ENCODE results near the gene RHOF.

RHOF gene

DNA sequence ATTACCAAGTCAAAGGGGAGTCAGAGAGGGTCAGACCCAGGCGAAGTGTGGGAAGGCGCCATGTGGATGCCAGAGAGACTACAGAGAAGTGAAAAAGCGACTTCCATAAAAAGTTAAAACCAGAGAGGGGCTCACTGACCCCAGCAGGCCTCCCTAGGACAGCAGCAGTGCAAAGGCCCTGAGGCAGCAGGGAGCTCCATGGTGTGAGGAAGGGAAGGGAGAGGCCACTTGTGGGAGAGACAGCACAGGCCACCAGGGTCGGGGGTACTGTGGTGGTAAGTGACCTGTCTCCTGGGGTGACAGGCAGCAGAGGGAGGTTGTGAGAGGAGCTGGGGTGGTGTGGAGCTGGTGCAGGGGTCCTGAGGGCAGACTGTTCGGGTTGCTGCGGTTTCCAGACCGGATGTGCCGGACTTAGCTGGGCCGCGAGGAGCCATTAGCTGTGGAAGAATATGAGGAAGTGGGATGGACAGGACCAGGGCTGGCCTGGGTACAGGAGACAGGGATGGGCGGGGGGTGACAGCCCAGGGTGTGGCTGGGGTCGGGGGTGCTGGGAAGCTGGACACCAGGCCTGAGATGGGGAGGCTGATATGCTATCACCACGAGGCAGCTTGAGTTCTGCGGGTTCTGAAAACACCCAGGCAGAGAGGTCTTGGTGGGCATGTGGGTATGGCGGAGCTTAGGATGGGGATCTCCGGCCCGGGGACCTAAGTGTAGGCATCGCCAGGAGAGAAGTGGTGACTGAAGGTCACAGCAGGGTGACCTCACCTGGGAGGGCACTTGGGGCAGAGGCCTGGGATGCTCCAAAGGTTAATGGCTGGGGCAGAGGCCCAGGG, 33.0 kb upstream of the RHOF start:
- Histone ChIP-seq H3K27ac (no peak overlapping the region), H3K4me3 (IDR thresholded peaks at IDR 0.05; ENCODE audit: insufficient read depth, low read depth, low read length) (no peak overlapping the region), H3K79me2 (ENCODE audit: insufficient read depth, low read depth) (no peaks in the 10 kb centered on the region), H3K36me3 (ENCODE audit: insufficient read depth) (no peaks in the 10 kb centered on the region), H3K9ac (no peak overlapping the region), H3K4me1 (ENCODE audit: low read depth, poor library complexity, severe bottlenecking) (no peaks in the 10 kb centered on the region), H4K20me1 (ENCODE audit: insufficient read depth) (no peaks in the 10 kb centered on the region), H2AFZ (ENCODE audit: low read depth) (no peak overlapping the region), H3K4me2 (no peak overlapping the region), H3K27me3 (ENCODE audit: insufficient read depth, low read depth) (no peaks in the 10 kb centered on the region)
- TF ChIP-seq, protein P1, sequence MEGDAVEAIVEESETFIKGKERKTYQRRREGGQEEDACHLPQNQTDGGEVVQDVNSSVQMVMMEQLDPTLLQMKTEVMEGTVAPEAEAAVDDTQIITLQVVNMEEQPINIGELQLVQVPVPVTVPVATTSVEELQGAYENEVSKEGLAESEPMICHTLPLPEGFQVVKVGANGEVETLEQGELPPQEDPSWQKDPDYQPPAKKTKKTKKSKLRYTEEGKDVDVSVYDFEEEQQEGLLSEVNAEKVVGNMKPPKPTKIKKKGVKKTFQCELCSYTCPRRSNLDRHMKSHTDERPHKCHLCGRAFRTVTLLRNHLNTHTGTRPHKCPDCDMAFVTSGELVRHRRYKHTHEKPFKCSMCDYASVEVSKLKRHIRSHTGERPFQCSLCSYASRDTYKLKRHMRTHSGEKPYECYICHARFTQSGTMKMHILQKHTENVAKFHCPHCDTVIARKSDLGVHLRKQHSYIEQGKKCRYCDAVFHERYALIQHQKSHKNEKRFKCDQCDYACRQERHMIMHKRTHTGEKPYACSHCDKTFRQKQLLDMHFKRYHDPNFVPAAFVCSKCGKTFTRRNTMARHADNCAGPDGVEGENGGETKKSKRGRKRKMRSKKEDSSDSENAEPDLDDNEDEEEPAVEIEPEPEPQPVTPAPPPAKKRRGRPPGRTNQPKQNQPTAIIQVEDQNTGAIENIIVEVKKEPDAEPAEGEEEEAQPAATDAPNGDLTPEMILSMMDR (conservative IDR thresholded peaks at IDR 0.05; ENCODE audit: low read depth, low read length), result no peak

DNA sequence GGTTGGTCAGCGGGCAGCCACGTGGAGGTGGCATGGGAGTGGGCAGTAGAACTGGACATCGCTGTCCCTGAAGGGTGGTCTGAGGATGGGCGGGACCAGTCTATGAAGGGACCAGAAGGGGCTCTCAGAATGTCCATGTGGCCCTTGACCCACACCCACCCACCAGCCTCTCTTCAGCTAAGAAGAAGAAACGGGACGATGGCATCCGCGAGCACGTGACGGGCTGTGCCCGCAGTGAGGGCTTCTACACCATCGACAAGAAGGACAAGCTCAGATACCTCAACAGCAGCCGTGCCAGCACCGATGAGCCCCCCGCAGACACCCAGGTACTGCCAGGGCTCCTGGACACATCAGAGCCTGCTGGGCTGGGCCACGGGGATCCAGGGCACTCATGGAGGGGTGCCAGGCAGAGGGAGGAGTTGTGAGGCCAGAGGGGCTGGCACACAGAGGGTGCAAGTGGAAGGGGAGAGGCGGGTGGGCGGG, 31.6 kb upstream of the RHOF start:
- no peak overlapping the region for H3K4me2 ChIP-seq
- H3K79me2 ChIP-seq (ENCODE audit: insufficient read depth, low read depth), result no peaks in the 10 kb centered on the region
- H3K27ac ChIP-seq, result no peak overlapping the region
- TF ChIP-seq, protein P1 (conservative IDR thresholded peaks at IDR 0.05; ENCODE audit: low read depth, low read length), result no peak
- H4K20me1 ChIP-seq (ENCODE audit: insufficient read depth), result no peaks in the 10 kb centered on the region
- H3K9ac ChIP-seq, result no peak overlapping the region
- H3K27me3 ChIP-seq (ENCODE audit: insufficient read depth, low read depth), result no peaks in the 10 kb centered on the region
- no peak overlapping the region for H3K4me3 ChIP-seq (IDR thresholded peaks at IDR 0.05; ENCODE audit: insufficient read depth, low read depth, low read length)
- no peaks in the 10 kb centered on the region for H3K36me3 ChIP-seq (ENCODE audit: insufficient read depth)
- no peak overlapping the region for H2AFZ ChIP-seq (ENCODE audit: low read depth)
- H3K4me1 ChIP-seq (ENCODE audit: low read depth, poor library complexity, severe bottlenecking), result no peaks in the 10 kb centered on the region

DNA sequence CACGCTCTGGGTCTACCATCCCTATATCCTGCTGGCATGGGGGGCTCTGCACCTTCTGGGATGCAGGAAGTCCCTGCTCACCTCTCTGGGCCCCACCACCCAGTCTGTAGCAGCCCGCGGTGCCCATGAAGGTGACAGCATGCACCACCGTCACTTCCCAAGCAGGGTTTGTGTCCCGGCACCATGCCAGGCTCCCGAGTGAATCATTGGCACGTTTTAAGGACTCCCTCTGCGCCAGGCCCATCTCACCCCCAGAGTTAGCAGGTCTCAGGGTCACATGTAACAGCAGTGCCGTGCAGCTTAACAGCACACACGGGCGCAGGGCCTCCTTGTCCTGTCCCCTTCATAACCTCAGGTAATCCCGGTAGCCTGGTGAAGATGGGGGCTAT, 30.2 kb upstream of the RHOF start:
- TF ChIP-seq, protein P1 (conservative IDR thresholded peaks at IDR 0.05; ENCODE audit: low read depth, low read length), result no peak
- Histone ChIP-seq H3K36me3 (ENCODE audit: insufficient read depth) (no peaks in the 10 kb centered on the region), H3K9ac (no peak overlapping the region)

DNA sequence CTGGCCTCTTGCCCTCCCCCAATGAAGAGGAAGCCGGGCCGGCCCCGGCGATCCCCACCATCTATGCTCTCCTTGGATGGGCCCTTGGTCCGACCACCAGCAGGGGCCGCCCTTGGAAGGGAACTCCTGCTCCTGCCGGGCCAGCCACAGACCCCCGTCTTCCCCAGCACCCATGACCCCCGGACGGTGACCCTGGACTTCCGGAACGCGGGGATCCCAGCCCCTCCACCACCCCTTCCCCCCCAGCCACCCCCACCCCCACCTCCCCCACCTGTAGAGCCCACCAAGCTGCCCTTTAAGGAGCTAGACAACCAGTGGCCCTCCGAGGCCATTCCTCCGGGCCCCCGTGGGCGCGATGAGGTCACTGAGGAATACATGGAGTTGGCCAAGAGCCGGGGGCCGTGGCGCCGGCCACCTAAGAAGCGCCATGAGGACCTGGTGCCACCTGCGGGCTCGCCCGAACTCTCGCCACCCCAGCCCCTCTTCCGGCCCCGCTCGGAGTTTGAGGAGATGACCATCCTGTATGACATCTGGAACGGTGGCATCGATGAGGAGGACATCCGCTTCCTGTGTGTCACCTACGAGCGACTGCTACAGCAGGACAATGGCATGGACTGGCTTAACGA, 29.7 kb upstream of the RHOF start:
- Histone ChIP-seq H3K4me1 (ENCODE audit: low read depth, poor library complexity, severe bottlenecking) (no peaks in the 10 kb centered on the region), H3K9ac (no peak overlapping the region), H2AFZ (ENCODE audit: low read depth) (no peak overlapping the region), H3K79me2 (ENCODE audit: insufficient read depth, low read depth) (no peaks in the 10 kb centered on the region), H3K27me3 (ENCODE audit: insufficient read depth, low read depth) (no peaks in the 10 kb centered on the region), H3K36me3 (ENCODE audit: insufficient read depth) (no peaks in the 10 kb centered on the region), H4K20me1 (ENCODE audit: insufficient read depth) (no peaks in the 10 kb centered on the region), H3K4me3 (IDR thresholded peaks at IDR 0.05; ENCODE audit: insufficient read depth, low read depth, low read length) (no peak overlapping the region), H3K4me2 (no peak overlapping the region), H3K27ac (no peak overlapping the region)
- TF ChIP-seq, protein P1 (conservative IDR thresholded peaks at IDR 0.05; ENCODE audit: low read depth, low read length), result no peak

More for the DNA sequence above, 30.2 kb upstream of the RHOF start:
- Histone ChIP-seq H4K20me1 (ENCODE audit: insufficient read depth) (no peaks in the 10 kb centered on the region), H3K27ac (no peak overlapping the region), H3K4me3 (IDR thresholded peaks at IDR 0.05; ENCODE audit: insufficient read depth, low read depth, low read length) (no peak overlapping the region), H3K79me2 (ENCODE audit: insufficient read depth, low read depth) (no peaks in the 10 kb centered on the region), H3K4me1 (ENCODE audit: low read depth, poor library complexity, severe bottlenecking) (no peaks in the 10 kb centered on the region), H2AFZ (ENCODE audit: low read depth) (no peak overlapping the region), H3K4me2 (no peak overlapping the region), H3K27me3 (ENCODE audit: insufficient read depth, low read depth) (no peaks in the 10 kb centered on the region)

Data from KMS-11 (cell line).